Measurements from ENCODE around the gene DYNLT4. TPM values are rescaled to one million over a fixed set of nuclear protein-coding genes. Genes with fewer than 3 reads are reported as not detected.

The DYNLT4 gene
- total and polyA plus RNA-seq, 2 of the 13 experiments (the other 11 are each of a cell fraction or from before 2014, with no cell fraction given): 0.77 TPM; not detected in 1

- TF ChIP-seq SKIL (CRISPR knock-in tag; IDR thresholded peaks at IDR 0.05; ENCODE audit: borderline replicate concordance) (no peak), FOXO4 (CRISPR knock-in tag; conservative IDR thresholded peaks at IDR 0.05) (no peak), ZNF678 (CRISPR knock-in tag; IDR thresholded peaks at IDR 0.05) (0 out of 2 replicates have a peak, but pooled peaks have one; percentile 49), MIER2 (CRISPR knock-in tag; IDR thresholded peaks at IDR 0.05) (no peak), SNAI1 (CRISPR knock-in tag; IDR thresholded peaks at IDR 0.05; ENCODE audit: borderline replicate concordance) (no peak; the same call in 1 of the 2 replicates), TCF7L2 (IDR thresholded peaks at IDR 0.05; ENCODE audit: low read depth, low read length) (no peak), BRF2 (CRISPR knock-in tag; IDR thresholded peaks at IDR 0.05) (no peak), ZNF841 (CRISPR knock-in tag; IDR thresholded peaks at IDR 0.05; ENCODE audit: borderline replicate concordance) (no peak), ZNF552 (CRISPR knock-in tag; IDR thresholded peaks at IDR 0.05; ENCODE audit: borderline replicate concordance) (no peak), PBX3 (CRISPR knock-in tag; IDR thresholded peaks at IDR 0.05; ENCODE audit: borderline replicate concordance) (0 out of 2 replicates have a peak, but pooled peaks have one; percentile 50), ZNF136 (CRISPR knock-in tag; IDR thresholded peaks at IDR 0.05; ENCODE audit: low read depth) (0 out of 2 replicates have a peak, but pooled peaks have one; percentile 43), ZNF572 (CRISPR knock-in tag; IDR thresholded peaks at IDR 0.05) (no peak), ZXDC (CRISPR knock-in tag; IDR thresholded peaks at IDR 0.05) (no peak), ELF1 (CRISPR knock-in tag; IDR thresholded peaks at IDR 0.05) (0 out of 2 replicates have a peak, but pooled peaks have one; percentile 59)
Observed at GRCh38 chr1:44784094-44785028, 22.8 kb downstream of the DYNLT4 start (continued).
